HepG2 (cell line): Measurements from ENCODE around the gene INKA1. TPM values are rescaled to one million over a fixed set of nuclear protein-coding genes. Genes with fewer than 3 reads are reported as not detected.

Experiments used
- FIP1L1 ChIP-seq: fragments of 200-400 bp; formaldehyde crosslinking; IDR thresholded peaks from 2 replicates; pipeline ENCODE4 v1.6.1; 2018; ENCODE audit warnings: low read depth, mild to moderate bottlenecking, low read length, moderate library complexity, borderline replicate concordance; ENCODE audit not compliant: insufficient read depth
- HMG20A ChIP-seq: IDR thresholded peaks from 2 replicates; pipeline ENCODE4 v1.6.1; 2016; ENCODE audit warnings: borderline replicate concordance
- IKZF4 ChIP-seq: sonication (generic); formaldehyde crosslinking; IDR thresholded peaks from 2 replicates; pipeline ENCODE4 v1.5.1; 2020; ENCODE audit warnings: borderline replicate concordance, mild to moderate bottlenecking, low read depth, missing genetic modification reagents; ENCODE audit errors: not compliant biosample characterization
- LRRFIP1 ChIP-seq: sonication (generic); formaldehyde crosslinking; conservative IDR thresholded peaks from 2 replicates; pipeline ENCODE4 v1.4.0; 2020; ENCODE audit warnings: missing genetic modification reagents
- NCOA1 ChIP-seq: sonication (generic); formaldehyde crosslinking; IDR thresholded peaks from 2 replicates; pipeline ENCODE4 v1.9.0; 2021; ENCODE audit warnings: missing genetic modification reagents
- NR2C2 ChIP-seq: sonication (generic); formaldehyde crosslinking; IDR thresholded peaks from 2 replicates; pipeline ENCODE4 v1.4.0; 2020; ENCODE audit warnings: missing genetic modification reagents, mild to moderate bottlenecking, moderate library complexity, borderline replicate concordance
- SMARCC2 ChIP-seq: fragments of 450-650 bp; IDR thresholded peaks from 2 replicates; pipeline ENCODE4 v1.6.1; 2017; ENCODE audit warnings: antibody characterized with exemption, mild to moderate bottlenecking
- SMC3 ChIP-seq: IDR thresholded peaks from 2 replicates; pipeline ENCODE4 v1.6.1; 2011; ENCODE audit warnings: low read length, improper control_type of control experiment
- ZFY ChIP-seq: sonication (generic); formaldehyde crosslinking; IDR thresholded peaks from 2 replicates; pipeline ENCODE4 v1.4.0; 2020; ENCODE audit warnings: missing genetic modification reagents
- ZNF101 ChIP-seq: sonication (generic); formaldehyde crosslinking; IDR thresholded peaks from 2 replicates; pipeline ENCODE4 v1.4.0; 2020; ENCODE audit warnings: mild to moderate bottlenecking, low read depth, missing genetic modification reagents, borderline replicate concordance
- ZNF367 ChIP-seq: sonication (generic); formaldehyde crosslinking; IDR thresholded peaks from 2 replicates; pipeline ENCODE4 v1.4.0; 2020; ENCODE audit warnings: missing genetic modification reagents, borderline replicate concordance
- ZNF652 ChIP-seq: IDR thresholded peaks from 2 replicates; pipeline ENCODE4 v1.6.1; 2016; ENCODE audit warnings: low read depth, borderline replicate concordance
- ZNF737 ChIP-seq: sonication (generic); formaldehyde crosslinking; IDR thresholded peaks from 2 replicates; pipeline ENCODE4 v1.5.0; 2020; ENCODE audit warnings: missing genetic modification reagents, mild to moderate bottlenecking, borderline replicate concordance
- polyA plus RNA-seq, 8 experiments: library from polyadenylated mRNA; depleted of rRNA in 3 of 8; stranded (reverse) in 7 of 8; unstranded in 1 of 8; fragments of >200 nt; fragmentation: Illumina TruSeq in 4 of 8; extraction: Trizol in 4 of 8; gene quantifications; 2 replicates each; pipeline versions ENCODE4 v1.2.1 to v1.2.3, GENCODE V29; 2011 to 2016; ENCODE audit warnings: low read depth in 4 of 8, missing spikeins in 1 of 8, mixed read lengths in 1 of 8; ENCODE audit not compliant: insufficient read depth in 1 of 8
- total RNA-seq, 5 experiments: library from RNA; depleted of rRNA; stranded (reverse); fragments of >200 nt; fragmentation: Illumina TruSeq; extraction: Trizol; gene quantifications; 2 replicates each; pipeline ENCODE4 v1.2.3, GENCODE V29; 2016; ENCODE audit warnings: low read depth in 1 of 5
- TF ChIP-seq, protein P1 (sequence below): sonication (generic); formaldehyde crosslinking; IDR thresholded peaks from 2 replicates; pipeline ENCODE4 v1.5.0; 2020; ENCODE audit warnings: missing genetic modification reagents
- TF ChIP-seq, protein P2 (sequence below): sonication (generic); formaldehyde crosslinking; IDR thresholded peaks from 2 replicates; pipeline ENCODE4 v1.8.1; 2022; ENCODE audit warnings: low read depth, mild to moderate bottlenecking, missing genetic modification reagents
- TF ChIP-seq, protein P3 (sequence below): sonication (generic); formaldehyde crosslinking; IDR thresholded peaks from 2 replicates; pipeline ENCODE4 v1.5.0; 2020; ENCODE audit warnings: missing genetic modification reagents, mild to moderate bottlenecking, borderline replicate concordance
- TF ChIP-seq, protein P4 (sequence below): sonication (generic); formaldehyde crosslinking; IDR thresholded peaks from 2 replicates; pipeline ENCODE4 v1.8.1; 2023; ENCODE audit warnings: mild to moderate bottlenecking, missing genetic modification reagents

Gene INKA1
- total and polyA plus RNA-seq, 2 of the 13 experiments (the other 11 are each of a cell fraction or from before 2014, with no cell fraction given), result 0.22 to 0.41 TPM

- no peak for TF ChIP-seq ZNF652 (CRISPR knock-in tag)
- TF ChIP-seq ZNF737 (CRISPR knock-in tag), result no peak
- no peak for TF ChIP-seq ZNF367
- no peak for TF ChIP-seq FIP1L1
- no peak for TF ChIP-seq ZNF101 (CRISPR knock-in tag)
- TF ChIP-seq, protein P1, sequence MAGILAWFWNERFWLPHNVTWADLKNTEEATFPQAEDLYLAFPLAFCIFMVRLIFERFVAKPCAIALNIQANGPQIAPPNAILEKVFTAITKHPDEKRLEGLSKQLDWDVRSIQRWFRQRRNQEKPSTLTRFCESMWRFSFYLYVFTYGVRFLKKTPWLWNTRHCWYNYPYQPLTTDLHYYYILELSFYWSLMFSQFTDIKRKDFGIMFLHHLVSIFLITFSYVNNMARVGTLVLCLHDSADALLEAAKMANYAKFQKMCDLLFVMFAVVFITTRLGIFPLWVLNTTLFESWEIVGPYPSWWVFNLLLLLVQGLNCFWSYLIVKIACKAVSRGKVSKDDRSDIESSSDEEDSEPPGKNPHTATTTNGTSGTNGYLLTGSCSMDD (CRISPR knock-in tag), result no peak
- TF ChIP-seq ZFY (CRISPR knock-in tag), result peak; percentile 60
- TF ChIP-seq, protein P2, sequence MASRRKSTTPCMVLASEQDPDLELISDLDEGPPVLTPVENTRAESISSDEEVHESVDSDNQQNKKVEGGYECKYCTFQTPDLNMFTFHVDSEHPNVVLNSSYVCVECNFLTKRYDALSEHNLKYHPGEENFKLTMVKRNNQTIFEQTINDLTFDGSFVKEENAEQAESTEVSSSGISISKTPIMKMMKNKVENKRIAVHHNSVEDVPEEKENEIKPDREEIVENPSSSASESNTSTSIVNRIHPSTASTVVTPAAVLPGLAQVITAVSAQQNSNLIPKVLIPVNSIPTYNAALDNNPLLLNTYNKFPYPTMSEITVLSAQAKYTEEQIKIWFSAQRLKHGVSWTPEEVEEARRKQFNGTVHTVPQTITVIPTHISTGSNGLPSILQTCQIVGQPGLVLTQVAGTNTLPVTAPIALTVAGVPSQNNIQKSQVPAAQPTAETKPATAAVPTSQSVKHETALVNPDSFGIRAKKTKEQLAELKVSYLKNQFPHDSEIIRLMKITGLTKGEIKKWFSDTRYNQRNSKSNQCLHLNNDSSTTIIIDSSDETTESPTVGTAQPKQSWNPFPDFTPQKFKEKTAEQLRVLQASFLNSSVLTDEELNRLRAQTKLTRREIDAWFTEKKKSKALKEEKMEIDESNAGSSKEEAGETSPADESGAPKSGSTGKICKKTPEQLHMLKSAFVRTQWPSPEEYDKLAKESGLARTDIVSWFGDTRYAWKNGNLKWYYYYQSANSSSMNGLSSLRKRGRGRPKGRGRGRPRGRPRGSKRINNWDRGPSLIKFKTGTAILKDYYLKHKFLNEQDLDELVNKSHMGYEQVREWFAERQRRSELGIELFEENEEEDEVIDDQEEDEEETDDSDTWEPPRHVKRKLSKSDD, result no peak
- TF ChIP-seq IKZF4, result no peak
- TF ChIP-seq SMC3, result no peak; the same call in 1 of the 2 replicates
- no peak for TF ChIP-seq SMARCC2
- TF ChIP-seq, protein P3, sequence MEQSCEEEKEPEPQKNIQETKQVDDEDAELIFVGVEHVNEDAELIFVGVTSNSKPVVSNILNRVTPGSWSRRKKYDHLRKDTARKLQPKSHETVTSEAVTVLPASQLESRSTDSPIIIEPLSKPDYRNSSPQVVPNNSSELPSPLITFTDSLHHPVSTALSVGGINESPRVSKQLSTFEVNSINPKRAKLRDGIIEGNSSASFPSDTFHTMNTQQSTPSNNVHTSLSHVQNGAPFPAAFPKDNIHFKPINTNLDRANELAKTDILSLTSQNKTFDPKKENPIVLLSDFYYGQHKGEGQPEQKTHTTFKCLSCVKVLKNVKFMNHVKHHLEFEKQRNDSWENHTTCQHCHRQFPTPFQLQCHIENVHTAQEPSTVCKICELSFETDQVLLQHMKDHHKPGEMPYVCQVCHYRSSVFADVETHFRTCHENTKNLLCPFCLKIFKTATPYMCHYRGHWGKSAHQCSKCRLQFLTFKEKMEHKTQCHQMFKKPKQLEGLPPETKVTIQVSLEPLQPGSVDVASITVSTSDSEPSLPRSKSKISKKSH, result peak; percentile 53; the same call in 1 of the 2 replicates
- TF ChIP-seq NR2C2 (CRISPR knock-in tag), result no peak; the same call in 1 of the 2 replicates
- no peak for TF ChIP-seq LRRFIP1
- no peak for TF ChIP-seq HMG20A
- no peak for TF ChIP-seq NCOA1 (CRISPR knock-in tag)
- TF ChIP-seq, protein P4, sequence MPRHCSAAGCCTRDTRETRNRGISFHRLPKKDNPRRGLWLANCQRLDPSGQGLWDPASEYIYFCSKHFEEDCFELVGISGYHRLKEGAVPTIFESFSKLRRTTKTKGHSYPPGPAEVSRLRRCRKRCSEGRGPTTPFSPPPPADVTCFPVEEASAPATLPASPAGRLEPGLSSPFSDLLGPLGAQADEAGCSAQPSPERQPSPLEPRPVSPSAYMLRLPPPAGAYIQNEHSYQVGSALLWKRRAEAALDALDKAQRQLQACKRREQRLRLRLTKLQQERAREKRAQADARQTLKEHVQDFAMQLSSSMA, result no peak
These were observed at the start of gene INKA1 (continued) for GRCh38 chr3:49802719-49803464.
